GM18517 (cell line): Measurements from ENCODE around the gene APOA4.

Experiments used
- ATAC-seq: cut with Tn5 transposase; IDR thresholded peaks from one replicate; pipeline ENCODE4 v1.9.1; 2021; ENCODE audit warnings: mild to moderate bottlenecking, moderate library complexity; ENCODE audit not compliant: unreplicated experiment

Gene APOA4

GRCh38 chr11:116823031-116823843 lies at the start of gene APOA4:
TSS of gene APOA4 (minus strand) at chr11:116823304. CDS start at chr11:116823191, 113 bp downstream.
- no peak for ATAC-seq

GRCh38 chr11:116871248-116871647 lies 48.1 kb upstream of the APOA4 start:
- ATAC-seq = no peak

DNA sequence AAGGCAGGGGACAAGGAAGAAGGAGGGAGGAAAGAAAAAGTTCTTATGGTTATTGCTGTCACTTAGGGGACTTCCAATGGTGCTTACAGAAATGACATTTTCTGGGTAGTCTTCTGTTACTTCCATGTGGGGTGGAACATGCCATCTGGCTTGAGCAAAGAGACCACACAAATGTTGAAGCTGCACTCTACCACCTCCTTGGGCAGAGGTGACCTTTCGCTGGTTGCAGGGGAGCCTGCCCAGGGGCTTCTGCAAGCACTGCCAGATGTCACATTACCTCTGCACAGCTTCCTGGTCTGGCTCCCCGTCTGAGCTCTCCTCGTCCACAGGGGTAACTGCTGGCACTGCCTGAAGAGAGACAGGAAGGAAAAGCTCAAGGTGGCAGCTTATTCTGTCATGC lies 47.0 kb upstream of the APOA4 start:
- no peak for ATAC-seq

GRCh38 chr11:116869610-116870009 lies 46.5 kb upstream of the APOA4 start:
- ATAC-seq = no peak

GRCh38 chr11:116868066-116868465 lies 45.0 kb upstream of the APOA4 start:
- no peak for ATAC-seq

DNA sequence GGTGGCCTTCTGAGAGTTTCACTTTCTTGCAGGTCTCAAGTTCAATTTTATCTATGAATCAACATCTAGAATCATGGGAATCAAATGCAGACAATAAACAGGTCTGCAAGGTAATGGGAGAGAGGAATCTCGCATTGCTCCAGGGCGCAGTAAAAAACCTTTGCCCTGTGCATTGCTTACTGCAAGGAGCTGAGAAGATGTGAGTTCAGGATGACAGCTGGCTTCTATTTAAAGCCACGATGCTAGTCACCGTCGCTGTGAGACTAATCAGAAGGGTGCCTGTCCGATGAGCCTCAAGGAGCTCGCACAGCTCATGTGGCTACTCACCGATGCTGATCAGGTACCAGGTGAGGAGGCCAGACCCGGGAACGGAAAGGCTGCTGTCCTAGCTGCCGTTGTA lies 44.5 kb upstream of the APOA4 start:
- no peak for ATAC-seq

GRCh38 chr11:116866804-116867455 lies 43.8 kb upstream of the APOA4 start:
- ATAC-seq = no peak

DNA sequence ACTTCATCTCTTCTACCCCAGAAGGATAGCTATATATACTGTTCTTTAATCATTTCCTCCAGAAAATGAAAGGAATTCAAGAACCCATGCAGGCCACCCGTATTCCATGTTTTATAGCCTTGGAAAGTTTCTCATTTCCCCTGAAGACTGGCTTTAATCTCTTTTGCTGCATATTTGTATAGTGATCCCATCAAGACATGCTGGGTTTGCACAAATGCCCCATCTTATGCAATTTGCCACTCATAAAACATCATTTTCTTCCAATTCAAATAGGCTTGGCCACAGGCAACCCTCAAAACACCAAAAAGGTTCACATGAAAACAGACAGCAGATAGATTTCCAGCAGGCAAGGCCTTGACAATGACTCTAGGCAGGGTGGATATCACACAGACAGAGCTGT lies 42.6 kb upstream of the APOA4 start:
- ATAC-seq = no peak

GRCh38 chr11:116864531-116864930 lies 41.4 kb upstream of the APOA4 start:
- no peak for ATAC-seq

DNA sequence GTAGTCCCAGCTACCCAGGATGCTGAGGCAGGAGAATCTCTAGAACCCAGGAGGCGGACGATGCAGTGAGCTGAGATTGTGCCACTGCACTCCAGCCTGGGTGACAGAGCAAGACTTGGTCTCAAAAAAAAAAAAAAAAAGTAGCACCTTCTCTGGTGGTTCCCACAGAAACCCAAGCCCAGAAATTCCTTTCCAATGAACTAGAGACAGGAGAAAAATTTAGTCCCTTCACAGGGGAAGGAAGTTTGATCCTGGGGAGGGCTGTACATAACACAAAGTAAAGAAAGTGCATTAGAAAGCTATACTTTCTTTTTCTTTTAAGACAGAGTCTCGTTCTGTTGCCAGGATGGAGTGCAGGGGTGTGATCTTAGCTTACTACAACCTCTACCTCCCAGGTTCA lies 39.8 kb upstream of the APOA4 start:
- ATAC-seq = no peak

- ATAC-seq = no peak
Observed at GRCh38 chr11:116862185-116862584, 39.1 kb upstream of the APOA4 start.

DNA sequence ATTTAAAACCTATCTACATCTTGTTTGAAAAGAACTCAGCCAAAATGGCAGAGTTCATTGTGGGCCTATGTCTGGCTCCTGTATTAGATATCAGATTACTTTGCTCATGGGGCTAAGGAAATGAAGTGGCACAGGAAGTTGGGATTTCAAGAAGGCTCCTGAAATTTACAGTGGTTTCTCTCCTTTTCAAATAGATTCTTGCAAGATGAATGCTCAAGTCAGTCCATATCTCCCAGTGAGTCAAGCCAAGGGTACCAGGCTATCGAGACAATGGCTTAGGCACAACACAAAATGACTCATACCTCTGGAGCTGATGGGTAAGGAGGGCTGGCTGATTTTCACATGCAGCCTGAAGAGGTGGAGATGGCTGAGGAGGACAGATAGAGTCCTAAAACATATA lies 38.4 kb upstream of the APOA4 start:
- no peak for ATAC-seq

DNA sequence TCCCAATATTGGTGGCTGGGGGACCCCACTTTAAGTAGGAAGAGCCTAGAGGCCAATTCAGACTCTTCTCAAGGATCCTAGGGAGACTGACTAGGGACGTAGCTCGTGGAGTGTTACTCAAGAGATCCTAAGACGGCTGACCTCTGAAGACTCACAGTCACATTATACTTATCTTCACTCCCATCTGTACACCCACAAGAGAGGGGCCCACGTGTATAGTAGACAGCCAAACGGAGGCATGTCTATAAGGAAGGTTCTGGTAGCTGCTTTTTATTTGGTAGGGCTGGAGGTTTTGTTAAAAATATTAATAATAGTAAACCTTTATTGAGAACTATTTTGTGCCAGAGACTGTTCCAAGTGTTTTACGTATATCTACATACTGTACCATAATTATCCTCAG lies 37.2 kb upstream of the APOA4 start:
- no peak for ATAC-seq

DNA sequence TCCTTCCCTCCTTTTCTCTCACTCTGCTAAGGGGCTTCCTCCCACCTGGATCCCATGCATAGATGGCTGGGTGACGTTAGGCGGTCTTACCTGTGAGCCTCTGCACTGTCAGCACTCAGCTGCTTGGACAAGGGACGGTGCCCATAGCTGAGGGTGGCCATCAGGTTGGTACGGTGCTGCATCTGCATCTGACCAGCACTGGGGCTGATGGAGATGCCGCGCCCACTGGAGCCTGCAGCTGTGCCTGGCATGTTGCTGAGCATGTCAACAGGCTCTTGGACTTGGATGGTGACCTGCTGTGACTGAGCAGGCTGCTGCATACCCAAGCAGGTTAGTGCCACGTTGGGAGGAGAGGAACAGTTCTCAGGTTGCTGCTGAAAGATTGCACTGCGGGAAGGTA lies 36.1 kb upstream of the APOA4 start:
- ATAC-seq = no peak

DNA sequence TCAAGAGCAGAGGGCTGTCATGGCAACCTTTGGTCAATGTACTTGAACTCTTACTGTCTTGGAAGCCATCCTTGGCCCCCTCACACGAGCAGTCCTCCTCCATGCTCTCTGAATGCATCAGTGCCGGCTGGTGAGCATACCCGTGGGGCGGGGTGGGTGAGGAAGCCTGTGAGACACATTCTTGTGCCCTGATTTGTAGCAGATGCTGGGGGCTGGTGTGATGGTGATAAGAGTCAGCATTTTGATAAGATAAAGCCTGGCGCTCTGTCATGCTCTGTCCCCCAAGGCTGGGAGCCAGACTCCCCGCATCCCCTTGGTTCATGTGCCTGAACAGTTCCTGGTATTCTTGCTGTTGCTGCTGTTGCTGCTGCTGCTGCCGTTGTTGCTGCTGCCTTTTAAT lies 34.8 kb upstream of the APOA4 start:
- ATAC-seq = no peak

DNA sequence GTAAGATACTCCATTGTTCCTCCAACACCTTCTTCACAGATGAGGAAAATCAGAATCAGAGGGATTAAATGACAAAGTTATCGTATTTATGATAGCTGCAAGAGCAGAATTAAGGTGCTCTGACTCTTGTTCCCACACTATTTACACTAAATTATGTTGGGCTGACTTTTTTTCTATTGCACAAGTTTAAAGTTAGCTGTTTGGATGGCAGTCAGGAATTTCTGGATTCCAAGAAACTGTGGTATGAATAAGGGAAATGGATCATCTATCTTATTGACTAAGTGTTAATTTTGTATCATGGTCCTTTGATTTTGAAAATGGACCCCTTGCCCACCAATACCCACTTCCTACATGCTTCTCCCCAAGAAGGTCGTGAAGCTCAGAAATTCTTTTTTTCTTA lies 34.2 kb upstream of the APOA4 start:
- ATAC-seq = no peak

DNA sequence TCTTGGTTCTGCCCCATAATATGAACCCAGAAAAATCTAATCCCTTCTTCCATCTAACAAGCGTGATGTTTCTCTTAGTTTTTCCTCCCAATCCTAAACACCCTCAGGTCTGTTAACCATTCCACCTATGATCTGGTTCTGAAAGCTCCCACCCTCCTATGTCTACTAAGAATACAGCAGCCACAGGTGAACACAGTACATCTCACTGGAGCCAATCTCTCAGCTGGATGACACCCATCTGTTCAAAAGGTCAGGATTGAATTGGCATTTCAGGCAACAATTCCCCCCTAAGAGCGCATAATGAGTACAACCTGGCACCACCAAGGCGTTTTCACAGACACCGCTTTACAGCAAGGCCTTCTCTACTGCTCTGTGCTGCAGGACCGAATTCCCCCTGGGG lies 33.3 kb upstream of the APOA4 start:
- no peak for ATAC-seq

DNA sequence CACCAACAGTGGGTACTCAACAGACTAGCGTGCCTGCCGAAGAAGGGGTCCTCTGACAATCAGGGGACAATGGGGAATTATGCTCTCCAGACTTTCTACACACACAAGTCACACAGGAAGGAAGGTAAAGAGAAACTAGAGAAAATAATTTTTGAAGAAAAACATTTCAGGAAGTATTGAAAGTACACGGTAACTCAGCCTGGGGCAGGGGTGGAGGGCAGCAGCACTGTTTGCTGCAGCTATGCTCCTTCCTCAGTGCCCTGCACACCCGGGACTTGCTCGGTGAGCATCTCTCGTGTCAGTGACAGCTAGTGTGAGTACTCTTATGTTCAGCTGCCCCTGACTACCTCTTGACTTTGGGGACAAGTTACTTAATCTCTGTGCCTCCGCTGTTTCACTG lies 32.3 kb upstream of the APOA4 start:
- ATAC-seq = no peak

DNA sequence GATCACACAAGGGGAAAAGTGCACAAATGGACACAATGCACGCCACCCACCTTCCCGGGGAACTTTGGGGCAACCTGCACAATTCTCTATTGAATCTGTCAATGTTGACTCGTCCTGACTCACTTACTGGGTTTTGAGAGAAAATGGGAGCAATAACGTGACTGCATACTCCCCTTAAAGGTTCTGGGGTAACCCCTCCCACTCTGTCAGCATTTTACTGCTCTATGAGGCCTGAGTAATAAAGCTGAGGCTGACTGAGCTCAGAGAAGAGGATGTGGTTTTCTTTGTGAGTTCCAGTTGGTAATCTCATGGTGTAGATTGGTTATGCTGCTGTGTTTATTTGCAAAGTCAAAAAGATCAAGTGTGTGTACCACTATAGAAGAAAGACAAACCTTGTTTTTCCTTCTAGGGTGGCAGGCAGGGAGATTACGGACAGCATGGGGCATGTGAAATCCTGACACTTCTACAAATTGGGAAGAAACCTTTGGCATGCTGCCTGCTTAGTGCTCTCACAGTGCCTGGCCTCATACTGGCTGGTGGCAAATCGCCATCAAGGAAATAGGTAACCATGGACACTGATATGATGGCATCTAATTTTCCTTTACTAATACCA lies 30.5 kb upstream of the APOA4 start:
- ATAC-seq = peak; percentile 94

DNA sequence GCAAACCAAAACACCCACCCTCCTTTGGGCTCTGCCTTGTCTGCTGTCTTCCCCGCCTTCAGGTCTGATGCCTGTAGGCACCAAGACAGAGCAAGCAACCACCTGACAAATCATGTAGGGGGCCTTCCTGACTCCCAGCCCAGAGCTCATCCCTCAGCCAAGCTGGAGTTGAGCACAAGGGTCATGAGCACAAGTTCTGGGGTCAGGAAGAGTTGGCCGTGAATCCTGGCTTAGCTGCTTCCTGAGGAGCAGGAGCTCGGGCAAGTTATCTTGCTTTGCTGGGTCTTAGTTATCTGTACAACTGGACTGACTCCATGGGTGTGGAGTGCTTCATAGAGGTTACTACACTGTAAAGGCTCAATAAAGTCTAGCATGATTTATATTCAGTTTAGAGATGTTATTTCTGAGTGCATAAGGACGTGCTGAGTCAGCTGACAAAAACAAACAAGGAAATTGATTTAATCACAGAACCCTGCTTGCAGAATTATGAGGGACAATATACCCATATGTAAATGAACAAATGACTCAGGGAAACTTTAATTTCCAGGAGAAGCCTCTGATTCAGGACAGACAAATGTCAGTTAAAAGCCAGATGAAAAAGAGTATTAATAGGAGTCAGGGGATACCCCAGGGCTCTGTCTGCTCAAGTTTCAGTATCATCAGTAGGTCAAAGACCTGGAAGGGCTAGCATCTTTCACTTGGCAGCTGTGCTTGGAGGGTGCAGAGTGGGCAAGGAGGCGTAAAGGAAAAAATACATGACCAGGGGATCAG lies 29.3 kb upstream of the APOA4 start:
- ATAC-seq = no peak

DNA sequence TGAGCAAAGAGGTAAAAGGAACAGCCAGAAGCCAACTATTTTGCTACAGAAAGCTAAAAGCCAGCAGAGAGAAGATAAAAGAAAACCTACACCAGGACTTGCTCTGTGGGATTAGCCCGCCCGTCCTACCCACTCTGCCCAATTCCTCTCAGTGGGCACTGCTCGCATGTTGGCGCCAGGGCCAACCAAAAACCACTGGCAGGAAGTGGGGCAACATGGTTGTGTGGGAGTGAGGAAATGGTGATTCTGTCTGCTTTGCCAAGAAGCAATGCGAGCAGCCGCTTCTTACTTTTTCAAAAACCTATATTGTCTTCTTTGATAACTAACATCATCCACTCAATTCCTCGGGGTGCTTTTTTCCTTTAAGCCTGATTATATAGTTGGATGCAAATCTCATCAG lies 28.5 kb upstream of the APOA4 start:
- ATAC-seq = no peak
